Vagina (tissue), 2 donors: ENCODE results near the gene PALM. TPM values are rescaled to one million over a fixed set of nuclear protein-coding genes. Genes with fewer than 3 reads are reported as not detected.

ENCODE experiments used
- DNase-seq, 2 donors: peaks; one replicate each; pipeline ENCODE4 v3.0.0-alpha.2; 2017; ENCODE audit errors: extremely low spot score in 2 of 2
- H3K27ac ChIP-seq: fragments of 200-600 bp; sonication (generic); one replicate; pipeline ENCODE4 v1.5.1; 2019
- H3K27me3 ChIP-seq: fragments of 200-600 bp; sonication (generic); one replicate; pipeline ENCODE4 v1.5.1; 2019
- H3K36me3 ChIP-seq, 2 donors: fragments of 200-600 bp; sonication (generic); one replicate each; pipeline ENCODE4 v1.5.1; 2017 to 2019
- H3K4me1 ChIP-seq: fragments of 200-600 bp; sonication (generic); one replicate; pipeline ENCODE4 v1.5.1; 2019
- H3K4me3 ChIP-seq, 2 donors: fragments of 200-600 bp; sonication (generic); 1 replicate in 1 of 2; 2 replicates in 1 of 2; pipeline ENCODE4 v1.5.1; 2016 to 2019
- H3K9me3 ChIP-seq: fragments of 200-600 bp; sonication (generic); one replicate; pipeline ENCODE4 v1.5.1; 2019
- POLR2A ChIP-seq, 2 donors: fragments of 450-650 bp; IDR thresholded peaks; one replicate each; pipeline ENCODE4 v1.6.1; 2017; ENCODE audit warnings: antibody characterized with exemption in 2 of 2, mild to moderate bottlenecking in 2 of 2, moderate library complexity in 2 of 2
- POLR2AphosphoS5 ChIP-seq, 2 donors: sonication (generic); formaldehyde crosslinking; IDR thresholded peaks; one replicate each; pipeline ENCODE4 v1.9.0; 2017; ENCODE audit warnings: antibody characterized with exemption in 2 of 2, mild to moderate bottlenecking in 2 of 2, low read depth in 1 of 2; ENCODE audit not compliant: insufficient read depth in 1 of 2
- intact Hi-C: fragments of 100-400 bp; cut with DNase I; formaldehyde crosslinking; loops from one replicate; pipeline ENCODE4 v1.15.1; 2023
- total RNA-seq: library from RNA; depleted of rRNA; stranded (reverse); fragments of >200 nt; gene quantifications from one replicate; pipeline ENCODE4 v1.2.3, GENCODE V29; 2016
- TF ChIP-seq, protein P1 (sequence below), 3 experiments: fragments of 450-650 bp in 2 of 3; fragments of 200-600 bp in 1 of 3; sonication (generic) in 1 of 3; IDR thresholded peaks; one replicate each; pipeline ENCODE4 v1.5.1; 2017 to 2019; ENCODE audit warnings: antibody characterized with exemption in 3 of 3, mild to moderate bottlenecking in 2 of 3, moderate library complexity in 2 of 3

PALM gene
- total RNA-seq, 1 donor from 2014 or later, result 40.0 TPM

DNA sequence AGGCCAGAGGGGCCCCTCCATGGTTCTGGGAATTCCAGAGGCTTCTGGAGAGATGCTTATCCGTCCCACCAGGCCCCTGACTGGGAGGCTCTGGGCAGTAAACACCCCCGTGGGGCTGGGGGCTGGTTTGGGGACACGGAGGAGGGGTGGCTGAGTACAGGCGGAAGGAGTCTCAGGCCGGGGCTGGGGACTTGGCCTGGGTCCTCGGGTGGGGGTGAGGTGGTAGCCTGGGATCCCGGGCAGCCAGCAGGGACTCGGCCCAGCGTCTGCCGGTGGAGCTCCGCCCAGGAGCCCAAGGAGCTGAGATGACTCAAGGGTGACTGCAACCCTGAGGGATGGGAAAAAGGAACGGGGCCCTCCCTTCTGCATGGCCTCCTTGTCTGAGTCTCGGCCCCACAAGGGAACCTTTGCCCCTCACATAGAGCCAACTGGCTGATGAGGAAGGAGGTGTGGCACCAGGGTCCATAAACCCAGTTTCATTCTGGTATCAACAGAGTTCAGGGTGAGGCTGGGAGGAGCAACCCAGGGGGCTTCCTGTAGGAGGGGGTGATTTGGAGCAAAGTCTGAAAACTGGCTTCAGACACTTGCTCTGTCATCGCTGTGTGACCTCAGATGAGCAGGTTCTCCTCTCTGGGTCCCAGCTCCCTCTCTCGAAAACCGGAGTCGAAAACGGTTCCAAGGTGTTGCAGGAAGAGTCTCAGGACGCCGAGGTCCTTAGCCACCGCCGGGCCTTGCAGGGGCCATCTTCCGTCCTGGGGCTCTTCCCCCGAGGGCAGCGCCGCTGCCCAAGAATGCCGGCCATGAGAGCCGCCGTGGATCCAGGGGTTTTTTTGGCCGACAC lies 43.0 kb downstream of the PALM start:
- H3K27ac ChIP-seq, result peak overlapping the region; percentile 77
- TF ChIP-seq POLR2AphosphoS5 (IDR thresholded peaks at IDR 0.05; ENCODE audit: insufficient read depth in 1 of 2, low read depth in 1 of 2) (no peak), POLR2A (IDR thresholded peaks at IDR 0.05) (no peak)
- TF ChIP-seq, protein P1, sequence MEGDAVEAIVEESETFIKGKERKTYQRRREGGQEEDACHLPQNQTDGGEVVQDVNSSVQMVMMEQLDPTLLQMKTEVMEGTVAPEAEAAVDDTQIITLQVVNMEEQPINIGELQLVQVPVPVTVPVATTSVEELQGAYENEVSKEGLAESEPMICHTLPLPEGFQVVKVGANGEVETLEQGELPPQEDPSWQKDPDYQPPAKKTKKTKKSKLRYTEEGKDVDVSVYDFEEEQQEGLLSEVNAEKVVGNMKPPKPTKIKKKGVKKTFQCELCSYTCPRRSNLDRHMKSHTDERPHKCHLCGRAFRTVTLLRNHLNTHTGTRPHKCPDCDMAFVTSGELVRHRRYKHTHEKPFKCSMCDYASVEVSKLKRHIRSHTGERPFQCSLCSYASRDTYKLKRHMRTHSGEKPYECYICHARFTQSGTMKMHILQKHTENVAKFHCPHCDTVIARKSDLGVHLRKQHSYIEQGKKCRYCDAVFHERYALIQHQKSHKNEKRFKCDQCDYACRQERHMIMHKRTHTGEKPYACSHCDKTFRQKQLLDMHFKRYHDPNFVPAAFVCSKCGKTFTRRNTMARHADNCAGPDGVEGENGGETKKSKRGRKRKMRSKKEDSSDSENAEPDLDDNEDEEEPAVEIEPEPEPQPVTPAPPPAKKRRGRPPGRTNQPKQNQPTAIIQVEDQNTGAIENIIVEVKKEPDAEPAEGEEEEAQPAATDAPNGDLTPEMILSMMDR (IDR thresholded peaks at IDR 0.05), result no peak
- no peak for DNase-seq
- H3K36me3 ChIP-seq, result no peaks in the 10 kb centered on the region
- peaks cover 24% of the 10 kb centered on the region for H3K4me1 ChIP-seq
- no peaks in the 10 kb centered on the region for H3K27me3 ChIP-seq
- intact Hi-C loops, result no loop called here
- H3K9me3 ChIP-seq, result no peaks in the 10 kb centered on the region
- H3K4me3 ChIP-seq, result no peak overlapping the region

DNA sequence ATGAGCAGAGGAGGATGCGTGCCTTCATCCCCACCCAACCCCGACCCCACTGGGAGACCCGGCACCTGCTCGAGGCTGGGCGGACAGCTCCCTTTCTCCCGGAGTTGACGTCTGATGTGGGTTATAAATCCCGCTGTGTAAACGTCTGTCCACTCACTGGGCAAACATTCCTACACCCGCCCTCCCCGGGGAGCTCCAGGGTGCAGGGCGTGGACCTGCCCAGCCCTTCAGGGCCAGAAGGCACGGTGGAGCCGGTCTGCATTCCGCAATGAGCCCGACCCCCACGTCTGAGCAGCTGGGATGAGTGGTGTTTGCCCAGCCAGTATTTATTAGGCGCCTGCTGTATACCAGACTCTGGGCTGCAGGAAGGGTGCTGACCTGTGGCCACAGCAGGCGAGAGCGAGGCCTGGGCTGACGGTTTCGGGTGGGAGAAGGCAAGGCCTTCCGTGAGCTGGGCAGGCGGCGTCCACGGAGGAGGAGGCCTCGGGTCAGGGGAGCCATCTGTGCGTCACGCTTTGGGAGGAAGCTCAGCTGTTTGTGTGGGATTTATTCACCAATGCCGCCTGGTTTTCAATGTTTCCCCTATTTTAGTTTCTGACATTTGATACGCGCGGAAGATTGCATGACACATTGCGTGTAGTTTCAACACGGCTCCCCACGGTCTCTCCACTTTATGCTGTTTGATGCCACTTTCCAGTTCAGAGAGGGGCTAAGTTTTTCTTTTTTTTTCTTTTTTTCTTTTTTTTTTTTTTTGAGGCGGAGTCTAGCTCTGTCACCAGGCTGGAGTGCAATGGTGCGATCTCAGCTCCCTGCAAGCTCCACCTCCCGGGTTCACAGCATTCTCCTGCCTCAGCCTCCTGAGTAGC lies 44.1 kb downstream of the PALM start:
- Histone ChIP-seq H3K4me1 (peaks cover 24% of the 10 kb centered on the region), H3K27me3 (no peaks in the 10 kb centered on the region), H3K36me3 (no peaks in the 10 kb centered on the region), H3K4me3 (no peak overlapping the region), H3K9me3 (no peaks in the 10 kb centered on the region), H3K27ac (peak overlapping the region; percentile 77)
- no peak for TF ChIP-seq POLR2A (IDR thresholded peaks at IDR 0.05)
- TF ChIP-seq, protein P1 (IDR thresholded peaks at IDR 0.05), result no peak
- peak in 1 of 2 donors; percentile 66 for TF ChIP-seq POLR2AphosphoS5 (IDR thresholded peaks at IDR 0.05; ENCODE audit: insufficient read depth in 1 of 2, low read depth in 1 of 2)
- intact Hi-C loops, result no loop called here
- DNase-seq, result no peak

DNA sequence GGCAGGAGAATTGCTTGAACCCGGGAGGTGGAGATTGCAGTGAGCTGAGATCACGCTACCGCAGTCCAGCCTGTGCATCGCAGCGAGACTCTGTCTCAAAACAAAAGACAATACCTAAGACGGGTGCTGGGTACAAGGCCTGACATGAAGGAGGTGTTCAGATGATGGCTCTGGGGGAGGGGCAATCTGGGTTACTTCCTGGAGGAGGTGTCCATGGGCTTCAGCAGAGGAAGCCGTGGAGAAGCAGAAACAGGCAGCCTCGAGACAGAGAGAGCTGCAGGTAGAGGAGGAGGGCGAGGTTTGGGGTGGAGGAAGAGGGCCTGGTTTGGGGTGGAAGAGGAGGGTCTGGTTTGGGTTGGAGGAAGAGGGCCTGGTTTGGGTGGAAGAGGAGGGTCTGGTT lies 45.8 kb downstream of the PALM start:
- Histone ChIP-seq H3K4me3 (no peak overlapping the region), H3K9me3 (peaks cover 3% of the 10 kb centered on the region), H3K27me3 (no peaks in the 10 kb centered on the region), H3K27ac (peak overlapping the region; percentile 77), H3K4me1 (peaks cover 24% of the 10 kb centered on the region), H3K36me3 (no peaks in the 10 kb centered on the region)
- TF ChIP-seq POLR2AphosphoS5 (IDR thresholded peaks at IDR 0.05; ENCODE audit: insufficient read depth in 1 of 2, low read depth in 1 of 2), result no peak
- TF ChIP-seq, protein P1 (IDR thresholded peaks at IDR 0.05), result no peak
- TF ChIP-seq POLR2A (IDR thresholded peaks at IDR 0.05), result no peak
- no peak for DNase-seq
- intact Hi-C loops, result no loop called here

DNA sequence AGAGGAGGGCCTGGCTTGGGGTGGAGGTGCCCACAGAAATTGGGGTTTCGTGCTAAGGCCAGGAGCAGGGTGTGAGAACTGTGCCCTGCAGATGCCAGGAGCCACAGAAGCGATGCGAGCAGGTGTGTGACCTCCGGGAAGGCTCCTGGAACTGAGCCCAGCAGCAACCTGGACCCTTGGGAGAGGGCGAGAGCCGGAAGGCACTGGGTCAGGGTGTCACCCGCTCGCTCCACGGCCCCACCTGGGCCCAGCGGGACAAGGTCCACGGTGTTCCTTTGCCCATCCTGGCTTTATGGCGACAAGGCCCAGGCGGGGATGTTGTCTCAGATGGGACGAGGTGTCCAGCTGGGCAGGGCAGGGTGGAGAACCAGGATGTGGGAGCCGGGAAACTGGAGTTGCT lies 46.3 kb downstream of the PALM start:
- intact Hi-C loops, result no loop called here
- no peak for DNase-seq
- Histone ChIP-seq H3K36me3 (no peaks in the 10 kb centered on the region), H3K9me3 (peaks cover 3% of the 10 kb centered on the region), H3K4me1 (peaks cover 24% of the 10 kb centered on the region), H3K4me3 (no peak overlapping the region), H3K27ac (peak overlapping the region; percentile 77), H3K27me3 (no peaks in the 10 kb centered on the region)
- TF ChIP-seq, protein P1 (IDR thresholded peaks at IDR 0.05), result no peak
- TF ChIP-seq POLR2A (IDR thresholded peaks at IDR 0.05) (no peak), POLR2AphosphoS5 (IDR thresholded peaks at IDR 0.05; ENCODE audit: insufficient read depth in 1 of 2, low read depth in 1 of 2) (no peak)
